Upper lobe of right lung (tissue), 1 donor: ENCODE data around the gene MRPS14. TPM values are rescaled to one million over a fixed set of nuclear protein-coding genes. Genes with fewer than 3 reads are reported as not detected.

ENCODE experiments used
- ATAC-seq: fragments of 200-7000 bp; cut with Tn5 transposase; one replicate; pipeline ENCODE4 v1.9.1; 2020; ENCODE audit warnings: mild to moderate bottlenecking, moderate library complexity
- DNase-seq: peaks from one replicate; pipeline ENCODE4 v3.0.0-alpha.2; 2020
- H3K27ac ChIP-seq: fragments of 200-600 bp; one replicate; pipeline ENCODE4 v1.8.0; 2022
- H3K27me3 ChIP-seq: fragments of 200-600 bp; one replicate; pipeline ENCODE4 v1.8.0; 2022; ENCODE audit warnings: mild to moderate bottlenecking
- H3K36me3 ChIP-seq: fragments of 200-600 bp; one replicate; pipeline ENCODE4 v1.8.0; 2022
- H3K4me1 ChIP-seq: fragments of 200-600 bp; one replicate; pipeline ENCODE4 v1.8.0; 2022
- H3K4me3 ChIP-seq: fragments of 200-600 bp; one replicate; pipeline ENCODE4 v1.8.0; 2022; ENCODE audit warnings: mild to moderate bottlenecking
- H3K9me3 ChIP-seq: fragments of 200-600 bp; one replicate; pipeline ENCODE4 v1.8.0; 2022
- CTCF ChIP-seq: fragments of 200-600 bp; IDR thresholded peaks from one replicate; pipeline ENCODE4 v1.8.0; 2022; ENCODE audit warnings: antibody characterized with exemption
- intact Hi-C: fragments of 100-400 bp; cut with DNase I; formaldehyde crosslinking; loops from one replicate; pipeline ENCODE4 v1.11.0; 2022
- total RNA-seq: library from RNA; stranded (reverse); fragmentation: NEBNext Ultra II Directional; extraction: Animal tissue kit (Norgen Biotek cat#: 25700); gene quantifications from one replicate; pipeline ENCODE4 v1.2.1, GENCODE V29; 2021
- donor health status: DM: no; HTN: yes; CAD: no; lungs with severe emphysema.

The MRPS14 gene
- total RNA-seq, 1 donor from 2014 or later: 28.1 TPM

- no peaks in the 10 kb centered on the region for H3K36me3 ChIP-seq
- DNase-seq (no peak), ATAC-seq (no peak)
- H3K4me3 ChIP-seq: no peak overlapping the region
- no peak overlapping the region for H3K27ac ChIP-seq
- intact Hi-C loops: no loop called here
- no peaks in the 10 kb centered on the region for H3K4me1 ChIP-seq
- TF ChIP-seq CTCF: no peak
- no peaks in the 10 kb centered on the region for H3K27me3 ChIP-seq
- no peaks in the 10 kb centered on the region for H3K9me3 ChIP-seq
Measured at GRCh38 chr1:175043824-175044223, 20.6 kb upstream of the MRPS14 start.

- H3K9me3 ChIP-seq: no peaks in the 10 kb centered on the region
- no peaks in the 10 kb centered on the region for H3K36me3 ChIP-seq
- no peak overlapping the region for H3K27ac ChIP-seq
- no peaks in the 10 kb centered on the region for H3K27me3 ChIP-seq
- no peak overlapping the region for H3K4me3 ChIP-seq
- no peak for TF ChIP-seq CTCF
- no peak for DNase-seq
- no peak for ATAC-seq
- intact Hi-C loops: no loop called here
- H3K4me1 ChIP-seq: no peaks in the 10 kb centered on the region
Measured at GRCh38 chr1:175042650-175043049, 19.4 kb upstream of the MRPS14 start.

- H3K9me3 ChIP-seq: no peaks in the 10 kb centered on the region
- H3K4me1 ChIP-seq: no peaks in the 10 kb centered on the region
- ATAC-seq (no peak), DNase-seq (no peak)
- no peak for TF ChIP-seq CTCF
- no peak overlapping the region for H3K27ac ChIP-seq
- no peak overlapping the region for H3K4me3 ChIP-seq
- no peaks in the 10 kb centered on the region for H3K27me3 ChIP-seq
- intact Hi-C loops: no loop called here
- no peaks in the 10 kb centered on the region for H3K36me3 ChIP-seq
Measured at GRCh38 chr1:175040324-175040879, 17.2 kb upstream of the MRPS14 start.

GRCh38 chr1:175037416-175037815, 14.2 kb upstream of the MRPS14 start:
- intact Hi-C loops: loop anchor here (10.0 kb wide), 1 partner anchor 287 kb away; no protein-coding TSS in a partner anchor
- H3K36me3 ChIP-seq: no peaks in the 10 kb centered on the region
- no peak for TF ChIP-seq CTCF

GRCh38 chr1:175036476-175036875, 13.3 kb upstream of the MRPS14 start:
- no peak for TF ChIP-seq CTCF
- Histone ChIP-seq H3K9me3 (no peaks in the 10 kb centered on the region), H3K27ac (no peak overlapping the region), H3K4me3 (no peak overlapping the region), H3K27me3 (no peaks in the 10 kb centered on the region), H3K4me1 (no peaks in the 10 kb centered on the region), H3K36me3 (no peaks in the 10 kb centered on the region)
- ATAC-seq (no peak), DNase-seq (no peak)
- intact Hi-C loops: loop anchor here (10.0 kb wide), 1 partner anchor 288 kb away; no protein-coding TSS in a partner anchor

More at GRCh38 chr1:175037416-175037815, 14.2 kb upstream of the MRPS14 start:
- ATAC-seq (no peak), DNase-seq (no peak)
- Histone ChIP-seq H3K27ac (no peak overlapping the region), H3K27me3 (no peaks in the 10 kb centered on the region), H3K4me1 (no peaks in the 10 kb centered on the region), H3K4me3 (no peak overlapping the region), H3K9me3 (no peaks in the 10 kb centered on the region)

- intact Hi-C loops: loop anchor here (10.0 kb wide), 1 partner anchor 289 kb away; no protein-coding TSS in a partner anchor
- Histone ChIP-seq H3K36me3 (no peaks in the 10 kb centered on the region), H3K9me3 (no peaks in the 10 kb centered on the region), H3K27me3 (no peaks in the 10 kb centered on the region), H3K4me3 (no peak overlapping the region), H3K27ac (no peak overlapping the region), H3K4me1 (no peaks in the 10 kb centered on the region)
- DNase-seq: no peak
- ATAC-seq: no peak
- no peak for TF ChIP-seq CTCF
Measured at GRCh38 chr1:175035865-175036264, 12.6 kb upstream of the MRPS14 start.
